Right hindlimb (tissue), 1 donor: ENCODE data around the gene TNIK.
A peak's percentile ranks its signal among the peaks of the same experiment; 100 is the strongest.
"Not testable (repeated sequence)": the region's sequence is repeated elsewhere in the genome, so short reads cannot be mapped to it uniquely, and the experiment has no call there.

Source experiments
- DNase-seq: peaks from one replicate; pipeline ENCODE4 v3.0.0-alpha.2; 2018

The TNIK gene

GRCh38 chr3:171304017-171304416 is 156.2 kb downstream of the TNIK start:
- not testable (repeated sequence) for DNase-seq

- DNase-seq = no peak
Measured at GRCh38 chr3:171301998-171302397, 158.2 kb downstream of the TNIK start.

GRCh38 chr3:171301002-171301401 is 159.2 kb downstream of the TNIK start:
- DNase-seq = no peak

GRCh38 chr3:171297951-171298350 is 162.3 kb downstream of the TNIK start:
- no peak for DNase-seq

GRCh38 chr3:171297207-171297606 is 163.0 kb downstream of the TNIK start:
- DNase-seq = no peak

GRCh38 chr3:171295484-171296373 is 164.5 kb downstream of the TNIK start:
- DNase-seq = no peak

- no peak for DNase-seq
Measured at GRCh38 chr3:171293142-171293782, 166.9 kb downstream of the TNIK start.

GRCh38 chr3:171290680-171291079 is 169.5 kb downstream of the TNIK start:
- DNase-seq = no peak

GRCh38 chr3:171289291-171289690 is 170.9 kb downstream of the TNIK start:
- DNase-seq = no peak

- DNase-seq = not testable (repeated sequence)
Measured at GRCh38 chr3:171287761-171288160, 172.4 kb downstream of the TNIK start.

GRCh38 chr3:171286580-171287249 is 173.5 kb downstream of the TNIK start:
- no peak for DNase-seq

- DNase-seq = no peak
Measured at GRCh38 chr3:171285287-171285686, 174.9 kb downstream of the TNIK start.

- no peak for DNase-seq
Measured at GRCh38 chr3:171284308-171285075, 175.7 kb downstream of the TNIK start.

- no peak for DNase-seq
Measured at GRCh38 chr3:171283848-171284222, 176.4 kb downstream of the TNIK start.

- DNase-seq = peak; percentile 63
Measured at GRCh38 chr3:171283183-171283847, 176.9 kb downstream of the TNIK start.

GRCh38 chr3:171282041-171282440 is 178.2 kb downstream of the TNIK start:
- peak; percentile 45 for DNase-seq

- no peak for DNase-seq
Measured at GRCh38 chr3:171281256-171281992, 178.8 kb downstream of the TNIK start.

- DNase-seq = no peak
Measured at GRCh38 chr3:171279972-171280371, 180.2 kb downstream of the TNIK start.

GRCh38 chr3:171278299-171278590 is 182.0 kb downstream of the TNIK start:
- no peak for DNase-seq

- DNase-seq = no peak
Measured at GRCh38 chr3:171277456-171278298, 182.5 kb downstream of the TNIK start.

GRCh38 chr3:171276923-171277322 is 183.3 kb downstream of the TNIK start:
- DNase-seq = no peak
